ENCODE results near the gene PRPF40B.

PRPF40B gene

GRCh38 chr12:49649445-49649844, 26.1 kb downstream of the PRPF40B start:
- H3K4me2 ChIP-seq (ENCODE audit: low read depth, low read length): no peak overlapping the region
- DNase-seq: no peak
- no peaks in the 10 kb centered on the region for H3K9me3 ChIP-seq (replicated peaks; ENCODE audit: insufficient read depth, low read length)
- no peaks in the 10 kb centered on the region for H4K20me1 ChIP-seq (ENCODE audit: insufficient read depth, low read length)
- H3K27ac ChIP-seq (ENCODE audit: low read length): no peak overlapping the region
- H3K4me1 ChIP-seq (ENCODE audit: low read length): peaks cover 19% of the 10 kb centered on the region
- no peak overlapping the region for H3K4me3 ChIP-seq (ENCODE audit: low read length)
- H3F3A ChIP-seq (ENCODE audit: insufficient read depth, low read length): peaks cover 9% of the 10 kb centered on the region
- H3K27me3 ChIP-seq (replicated peaks; ENCODE audit: insufficient read depth, low read length): no peaks in the 10 kb centered on the region
- no peaks in the 10 kb centered on the region for H3K36me3 ChIP-seq (replicated peaks; ENCODE audit: insufficient read depth, low read length)
- H3K79me2 ChIP-seq (ENCODE audit: low read length): no peaks in the 10 kb centered on the region
- no peaks in the 10 kb centered on the region for H3K9me2 ChIP-seq (replicated peaks; ENCODE audit: insufficient read depth, low read length)
- no peak overlapping the region for H3K9ac ChIP-seq (ENCODE audit: low read length)
- no peak overlapping the region for H2AFZ ChIP-seq (ENCODE audit: low read length)
- no peak for TF ChIP-seq EZH2phosphoT487 (IDR thresholded peaks at IDR 0.05; ENCODE audit: low read length)
- TF ChIP-seq EZH2 (optimal IDR thresholded peaks at IDR 0.05; ENCODE audit: low read depth, low read length): no peak
- no peak for TF ChIP-seq CTCF (IDR thresholded peaks at IDR 0.05; ENCODE audit: low read length)

GRCh38 chr12:49649892-49650291, 26.5 kb downstream of the PRPF40B start:
- Histone ChIP-seq H3K36me3 (replicated peaks; ENCODE audit: insufficient read depth, low read length) (no peaks in the 10 kb centered on the region), H3K4me3 (ENCODE audit: low read length) (no peak overlapping the region), H3K9me2 (replicated peaks; ENCODE audit: insufficient read depth, low read length) (no peaks in the 10 kb centered on the region), H3F3A (ENCODE audit: insufficient read depth, low read length) (peaks cover 9% of the 10 kb centered on the region), H3K4me1 (ENCODE audit: low read length) (peaks cover 19% of the 10 kb centered on the region), H2AFZ (ENCODE audit: low read length) (no peak overlapping the region), H3K27me3 (replicated peaks; ENCODE audit: insufficient read depth, low read length) (no peaks in the 10 kb centered on the region), H3K79me2 (ENCODE audit: low read length) (no peaks in the 10 kb centered on the region), H3K9me3 (replicated peaks; ENCODE audit: insufficient read depth, low read length) (no peaks in the 10 kb centered on the region), H3K27ac (ENCODE audit: low read length) (no peak overlapping the region), H4K20me1 (ENCODE audit: insufficient read depth, low read length) (no peaks in the 10 kb centered on the region), H3K9ac (ENCODE audit: low read length) (no peak overlapping the region), H3K4me2 (ENCODE audit: low read depth, low read length) (no peak overlapping the region)
- no peak for TF ChIP-seq EZH2phosphoT487 (IDR thresholded peaks at IDR 0.05; ENCODE audit: low read length)
- no peak for TF ChIP-seq EZH2 (optimal IDR thresholded peaks at IDR 0.05; ENCODE audit: low read depth, low read length)
- no peak for TF ChIP-seq CTCF (IDR thresholded peaks at IDR 0.05; ENCODE audit: low read length)
- DNase-seq: no peak

GRCh38 chr12:49651855-49652254, 28.5 kb downstream of the PRPF40B start:
- Histone ChIP-seq H3K27me3 (replicated peaks; ENCODE audit: insufficient read depth, low read length) (no peaks in the 10 kb centered on the region), H3K36me3 (replicated peaks; ENCODE audit: insufficient read depth, low read length) (no peaks in the 10 kb centered on the region), H3K9me3 (replicated peaks; ENCODE audit: insufficient read depth, low read length) (no peaks in the 10 kb centered on the region), H2AFZ (ENCODE audit: low read length) (no peak overlapping the region), H3K4me1 (ENCODE audit: low read length) (peaks cover 19% of the 10 kb centered on the region), H3K79me2 (ENCODE audit: low read length) (no peaks in the 10 kb centered on the region), H3K4me2 (ENCODE audit: low read depth, low read length) (no peak overlapping the region), H3K9ac (ENCODE audit: low read length) (no peak overlapping the region), H3K27ac (ENCODE audit: low read length) (no peak overlapping the region), H3K9me2 (replicated peaks; ENCODE audit: insufficient read depth, low read length) (no peaks in the 10 kb centered on the region), H3K4me3 (ENCODE audit: low read length) (no peak overlapping the region), H3F3A (ENCODE audit: insufficient read depth, low read length) (peaks cover 9% of the 10 kb centered on the region), H4K20me1 (ENCODE audit: insufficient read depth, low read length) (no peaks in the 10 kb centered on the region)
- no peak for DNase-seq
- no peak for TF ChIP-seq EZH2 (optimal IDR thresholded peaks at IDR 0.05; ENCODE audit: low read depth, low read length)
- TF ChIP-seq EZH2phosphoT487 (IDR thresholded peaks at IDR 0.05; ENCODE audit: low read length): no peak
- TF ChIP-seq CTCF (IDR thresholded peaks at IDR 0.05; ENCODE audit: low read length): no peak

All from MM.1S (cell line).